Activated CD8-positive, alpha-beta T cell treated with anti-CD3 and anti-CD28 coated beads, Interleukin-2, amount 10 ng/mL, durations not matched to agents 7 days and 5 days (primary cell): Measurements from ENCODE around the gene HMMR. TPM values are rescaled to one million over a fixed set of nuclear protein-coding genes. Genes with fewer than 3 reads are reported as not detected.
"Not testable (repeated sequence)": the region's sequence is repeated elsewhere in the genome, so short reads cannot be mapped to it uniquely, and the experiment has no call there.

Experiments used
- ATAC-seq: fragments of 150-1000 bp; cut with Tn5 transposase; one replicate; pipeline ENCODE4 v1.10.0; 2021; ENCODE audit warnings: moderate library complexity
- CTCF ChIA-PET: fragments of 350-600 bp; sonication (Branson Sonifier 250); formaldehyde crosslinking; loops from one replicate; lab custom pipeline; 2021; ENCODE audit warnings: antibody characterized with exemption; lab: Charles Lee
- POLR2A ChIA-PET: fragments of 350-600 bp; sonication (Branson Sonifier 250); formaldehyde crosslinking; loops from one replicate; lab custom pipeline; 2021; ENCODE audit warnings: antibody characterized with exemption; lab: Charles Lee
- DNase-seq: peaks from one replicate; pipeline ENCODE4 v3.0.0-alpha.2; 2020
- H3K27ac Mint-ChIP-seq: one replicate; pipeline ENCODE4 v1.8.0; 2021; ENCODE audit warnings: mild to moderate bottlenecking, mixed read lengths
- H3K27me3 Mint-ChIP-seq: one replicate; pipeline ENCODE4 v1.8.0; 2021; ENCODE audit warnings: low read depth, mixed read lengths
- H3K36me3 Mint-ChIP-seq: one replicate; pipeline ENCODE4 v1.8.0; 2021; ENCODE audit warnings: low read depth, mixed read lengths
- H3K4me1 Mint-ChIP-seq: one replicate; pipeline ENCODE4 v1.8.0; 2021; ENCODE audit warnings: low read depth, mixed read lengths
- H3K4me3 Mint-ChIP-seq: one replicate; pipeline ENCODE4 v1.8.0; 2021; ENCODE audit warnings: mild to moderate bottlenecking, mixed read lengths
- H3K9me3 Mint-ChIP-seq: one replicate; pipeline ENCODE4 v1.8.0; 2022; ENCODE audit warnings: mixed read lengths; ENCODE audit not compliant: insufficient read depth
- total RNA-seq, 2 experiments: library from RNA; stranded (reverse); gene quantifications; one replicate each; pipeline ENCODE4 v1.2.3, GENCODE V29; 2021

Gene HMMR
- total RNA-seq, 2 experiments from 2014 or later: 85.8 to 87.7 TPM

- no peaks in the 10 kb centered on the region for H3K4me1 Mint-ChIP-seq
- ChIA-PET CTCF (no interaction called here), POLR2A (no interaction called here)
- H3K27me3 Mint-ChIP-seq: peaks cover 6% of the 10 kb centered on the region
- H3K36me3 Mint-ChIP-seq: no peaks in the 10 kb centered on the region
- DNase-seq (no peak), ATAC-seq (no peak)
- H3K9me3 Mint-ChIP-seq: no peaks in the 10 kb centered on the region
- no peak overlapping the region for H3K4me3 Mint-ChIP-seq
- H3K27ac Mint-ChIP-seq: no peak overlapping the region
Observed at GRCh38 chr5:163533223-163533622, 72.8 kb downstream of the HMMR start.

GRCh38 chr5:163534492-163535094 lies 74.2 kb downstream of the HMMR start:
- H3K4me1 Mint-ChIP-seq: no peaks in the 10 kb centered on the region
- ATAC-seq (no peak), DNase-seq (no peak)
- ChIA-PET POLR2A (no interaction called here), CTCF (no interaction called here)
- H3K36me3 Mint-ChIP-seq: no peaks in the 10 kb centered on the region
- H3K9me3 Mint-ChIP-seq: no peaks in the 10 kb centered on the region
- no peak overlapping the region for H3K4me3 Mint-ChIP-seq
- no peak overlapping the region for H3K27ac Mint-ChIP-seq
- H3K27me3 Mint-ChIP-seq: peaks cover 10% of the 10 kb centered on the region

- no peaks in the 10 kb centered on the region for H3K4me1 Mint-ChIP-seq
- ATAC-seq (no peak), DNase-seq (no peak)
- peaks cover 10% of the 10 kb centered on the region for H3K27me3 Mint-ChIP-seq
- CTCF ChIA-PET: no interaction called here
- H3K36me3 Mint-ChIP-seq: no peaks in the 10 kb centered on the region
- no peak overlapping the region for H3K4me3 Mint-ChIP-seq
- no peaks in the 10 kb centered on the region for H3K9me3 Mint-ChIP-seq
- H3K27ac Mint-ChIP-seq: no peak overlapping the region
- POLR2A ChIA-PET: no interaction called here
Observed at GRCh38 chr5:163535290-163535689, 74.9 kb downstream of the HMMR start.

- DNase-seq, H3K4me3 Mint-ChIP-seq, H3K36me3 Mint-ChIP-seq, POLR2A ChIA-PET, ATAC-seq, CTCF ChIA-PET, H3K27ac Mint-ChIP-seq, H3K9me3 Mint-ChIP-seq, H3K4me1 Mint-ChIP-seq: not testable (repeated sequence)
- peaks cover 10% of the 10 kb centered on the region for H3K27me3 Mint-ChIP-seq
Observed at GRCh38 chr5:163536442-163536841, 76.0 kb downstream of the HMMR start.

- Mint-ChIP-seq H3K27ac (no peak overlapping the region), H3K27me3 (peaks cover 4% of the 10 kb centered on the region), H3K9me3 (no peaks in the 10 kb centered on the region), H3K4me3 (no peak overlapping the region), H3K4me1 (no peaks in the 10 kb centered on the region), H3K36me3 (no peaks in the 10 kb centered on the region)
- no peak for DNase-seq
- POLR2A ChIA-PET: interaction anchor here (0.7 kb wide), 1 partner anchor 55 kb away, joined by 3 read pairs; no protein-coding TSS in a partner anchor
- CTCF ChIA-PET: no interaction called here
- no peak for ATAC-seq
Observed at GRCh38 chr5:163540696-163541095, 80.3 kb downstream of the HMMR start.

Other genes with a start within 250 kb of the HMMR start
- 100 to 1,000 TPM; 129 to 143 TPM for gene CCNG1, start 23.0 kb upstream of the HMMR start, total RNA-seq
- 10 to 100 TPM; 37.3 to 43.4 TPM for gene NUDCD2, start 530 bp upstream of the HMMR start, total RNA-seq
- 10 to 100 TPM; 69.4 to 74.1 TPM for gene MAT2B, start 45.0 kb downstream of the HMMR start, total RNA-seq